Measurements from ENCODE around the gene S1PR3.

Gene S1PR3

DNA sequence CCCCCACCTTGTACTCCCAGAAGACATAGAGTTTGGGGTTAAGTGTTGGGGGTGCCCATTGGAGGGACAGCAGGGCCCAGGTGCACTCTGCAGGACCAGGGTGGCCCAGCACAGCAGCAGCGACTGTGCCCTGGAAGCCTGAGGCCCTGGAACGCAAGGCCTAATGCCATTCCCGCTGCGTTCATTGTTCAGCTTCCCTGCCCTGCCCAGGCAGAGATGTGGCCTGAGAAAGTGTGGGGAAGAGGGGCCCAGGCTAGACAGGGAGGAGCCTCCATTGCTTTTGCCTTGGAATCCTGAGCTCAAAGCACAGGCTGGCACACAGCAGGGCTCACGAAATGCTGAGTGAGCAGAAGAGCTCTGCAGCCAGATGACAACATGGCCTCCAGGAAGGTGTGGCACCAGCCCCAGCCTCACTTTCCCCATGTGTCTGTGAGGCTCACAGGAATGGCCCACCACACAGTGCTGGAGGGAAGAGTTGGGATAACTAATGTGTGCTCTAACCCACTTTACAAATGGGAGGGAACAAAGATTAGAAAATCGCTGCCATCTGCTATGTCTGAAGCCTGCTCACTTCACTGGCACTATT, 19.4 kb downstream of the S1PR3 start:
- no peak for DNase-seq

DNA sequence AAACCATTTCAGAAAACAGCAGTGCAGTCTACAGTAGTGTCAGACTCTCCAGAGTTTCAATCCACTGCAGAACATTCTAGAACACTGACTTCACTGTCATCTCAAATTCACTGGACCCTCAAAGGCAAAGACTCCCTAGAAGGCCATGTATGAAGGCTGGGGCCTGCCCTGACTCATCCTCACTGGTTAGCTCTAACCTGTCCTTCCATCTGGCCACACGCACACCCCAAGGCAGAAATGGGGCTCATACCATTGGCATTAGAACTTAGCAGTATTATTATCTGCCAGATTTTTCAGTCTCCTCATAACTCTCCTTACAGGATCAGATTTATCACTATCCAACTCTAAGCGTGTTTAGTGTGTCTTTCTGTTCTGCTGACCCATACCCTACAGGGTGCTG, 20.4 kb downstream of the S1PR3 start:
- DNase-seq: no peak

DNA sequence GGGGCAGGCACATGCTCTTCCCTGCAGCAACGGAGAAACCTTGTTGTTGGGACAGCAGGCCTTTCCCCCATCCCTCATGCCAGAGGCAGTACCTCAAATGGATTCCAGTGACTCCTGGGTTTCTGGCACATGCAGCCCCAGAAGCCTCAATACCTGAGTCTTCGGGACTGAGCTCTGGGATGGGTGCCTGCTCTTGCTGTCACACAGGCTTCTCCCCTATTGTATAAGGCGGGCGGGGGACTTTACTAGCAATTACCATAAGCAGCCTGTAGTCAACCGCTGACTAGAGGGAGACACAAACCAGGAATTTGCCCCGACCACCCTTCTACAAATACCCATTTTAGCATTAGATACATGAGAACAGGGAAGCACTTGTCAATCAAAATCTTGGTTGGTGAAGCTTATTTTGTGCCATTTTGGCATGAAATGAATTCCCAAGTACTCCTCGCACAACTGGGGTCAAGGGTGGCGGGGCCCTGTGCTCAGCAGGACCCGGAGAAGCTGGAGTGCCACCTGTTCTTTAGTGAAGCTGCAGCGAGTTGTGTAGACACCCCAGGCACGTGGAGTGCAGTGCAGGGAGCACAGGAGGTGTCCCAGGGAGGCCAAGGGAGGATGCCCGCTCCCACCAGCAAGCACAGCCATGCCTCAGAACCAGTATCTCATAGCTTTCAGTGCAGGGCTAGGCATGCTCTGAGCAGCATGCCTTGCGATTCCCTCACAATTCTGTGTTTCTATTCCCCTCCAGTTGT, 21.2 kb downstream of the S1PR3 start:
- DNase-seq: no peak

DNA sequence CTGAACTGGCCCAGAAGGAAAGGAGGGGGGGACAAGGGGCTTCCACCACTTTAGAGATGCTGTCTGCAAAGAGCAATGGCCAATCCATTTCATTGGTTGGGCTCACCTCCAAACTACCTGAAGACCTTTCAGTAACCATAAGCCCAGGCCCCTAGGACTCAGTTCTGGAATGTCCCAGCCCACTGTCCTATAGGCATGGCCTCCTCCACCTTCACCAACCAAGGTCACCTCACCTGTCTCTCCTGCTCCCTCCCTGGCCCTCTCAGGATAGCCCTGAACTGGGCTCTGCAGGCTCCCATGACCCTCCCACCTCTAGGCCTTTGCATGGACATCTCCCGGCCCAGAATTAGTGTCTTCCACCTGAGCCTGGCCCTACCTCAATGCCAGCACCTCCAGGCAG, 22.4 kb downstream of the S1PR3 start:
- no peak for DNase-seq

DNA sequence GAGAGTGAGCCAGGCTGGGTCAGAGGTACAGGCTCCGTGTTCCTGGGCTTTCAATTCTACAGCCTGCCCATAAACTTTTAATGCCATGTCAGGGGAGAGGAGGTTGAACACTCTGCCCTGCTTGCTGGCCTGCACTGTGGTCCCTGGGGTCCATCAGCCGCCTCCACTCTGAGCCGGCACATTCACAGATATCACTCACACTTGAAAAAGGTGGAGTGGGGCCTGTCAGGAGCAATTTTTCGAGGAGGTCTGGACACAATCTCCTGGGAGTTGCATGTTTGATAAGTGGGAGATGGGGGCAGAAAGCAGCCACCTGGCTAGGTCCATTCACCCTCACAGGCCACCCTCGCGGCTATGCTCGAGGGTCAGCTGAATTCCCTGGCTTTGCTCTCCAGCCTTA, 22.9 kb downstream of the S1PR3 start:
- no peak for DNase-seq

DNA sequence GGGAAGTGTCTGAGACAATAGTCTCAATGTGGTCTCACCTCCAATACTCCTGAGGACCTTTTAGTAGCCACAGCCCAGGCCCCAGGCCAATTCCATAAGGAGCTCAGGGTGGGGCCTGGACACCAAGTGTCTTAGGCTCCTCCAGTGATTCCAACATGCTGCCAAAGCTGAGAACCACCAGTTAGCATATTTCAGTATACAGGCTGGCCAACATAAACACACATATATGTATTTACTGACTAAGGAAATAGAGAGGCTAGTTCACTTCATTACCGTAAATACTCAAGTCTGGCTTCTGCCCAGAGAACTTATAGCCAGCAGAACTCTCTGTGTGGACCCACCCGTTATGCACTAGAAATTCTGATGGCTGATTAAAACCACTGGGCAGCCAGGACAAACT, 24.1 kb downstream of the S1PR3 start:
- peak; percentile 30 for DNase-seq

DNA sequence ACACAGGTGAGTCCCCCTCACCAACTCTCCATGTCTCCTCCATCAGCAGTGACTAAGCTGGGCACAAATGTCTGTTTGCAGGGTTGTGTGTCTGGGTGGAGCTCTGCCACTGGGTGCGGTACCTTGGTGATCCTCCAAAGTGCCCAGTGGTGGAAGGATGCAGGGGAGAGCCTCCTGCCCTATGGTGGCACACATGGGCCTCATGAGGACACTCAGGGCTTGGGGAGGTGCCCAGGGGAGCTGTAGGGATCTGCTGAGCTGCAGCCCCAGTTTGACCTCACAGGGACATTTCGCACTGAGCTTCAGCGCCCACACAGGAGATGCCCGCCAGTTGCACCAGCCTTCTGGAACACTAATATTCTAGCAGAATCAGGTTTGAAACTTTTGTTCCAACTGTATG, 29.5 kb downstream of the S1PR3 start:
- no peak for DNase-seq

DNA sequence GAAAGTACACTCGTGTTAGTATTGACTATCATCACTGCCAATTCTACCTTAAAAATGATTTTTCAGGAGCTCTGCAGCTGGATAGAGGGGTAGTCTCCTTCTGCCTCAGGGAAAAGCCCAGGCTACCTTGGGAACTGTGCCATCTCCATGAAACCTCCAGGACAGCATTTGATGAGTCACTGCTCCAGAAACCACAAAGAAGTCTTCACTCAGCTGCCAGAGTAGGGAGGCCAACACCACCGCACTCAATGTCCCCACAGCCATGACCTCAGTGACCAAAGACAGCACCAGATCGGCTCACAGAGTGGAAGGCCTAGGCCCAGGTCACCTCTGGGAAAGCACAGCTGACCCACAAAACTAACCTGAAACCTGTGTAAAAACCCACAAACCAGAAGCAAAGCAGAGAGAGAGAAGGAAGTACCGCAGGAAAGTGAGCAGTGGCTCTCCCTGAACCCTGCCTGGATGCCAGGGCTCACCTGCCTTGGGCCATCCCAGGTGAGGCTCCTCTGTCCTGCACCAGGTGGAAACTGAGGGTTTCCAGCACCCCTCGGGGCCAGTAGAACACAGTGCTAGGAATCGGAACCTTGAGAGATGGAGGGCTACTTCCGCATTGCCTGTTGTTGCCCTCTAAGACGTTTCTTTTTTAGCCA, 30.0 kb downstream of the S1PR3 start:
- DNase-seq: peak; percentile 90

DNA sequence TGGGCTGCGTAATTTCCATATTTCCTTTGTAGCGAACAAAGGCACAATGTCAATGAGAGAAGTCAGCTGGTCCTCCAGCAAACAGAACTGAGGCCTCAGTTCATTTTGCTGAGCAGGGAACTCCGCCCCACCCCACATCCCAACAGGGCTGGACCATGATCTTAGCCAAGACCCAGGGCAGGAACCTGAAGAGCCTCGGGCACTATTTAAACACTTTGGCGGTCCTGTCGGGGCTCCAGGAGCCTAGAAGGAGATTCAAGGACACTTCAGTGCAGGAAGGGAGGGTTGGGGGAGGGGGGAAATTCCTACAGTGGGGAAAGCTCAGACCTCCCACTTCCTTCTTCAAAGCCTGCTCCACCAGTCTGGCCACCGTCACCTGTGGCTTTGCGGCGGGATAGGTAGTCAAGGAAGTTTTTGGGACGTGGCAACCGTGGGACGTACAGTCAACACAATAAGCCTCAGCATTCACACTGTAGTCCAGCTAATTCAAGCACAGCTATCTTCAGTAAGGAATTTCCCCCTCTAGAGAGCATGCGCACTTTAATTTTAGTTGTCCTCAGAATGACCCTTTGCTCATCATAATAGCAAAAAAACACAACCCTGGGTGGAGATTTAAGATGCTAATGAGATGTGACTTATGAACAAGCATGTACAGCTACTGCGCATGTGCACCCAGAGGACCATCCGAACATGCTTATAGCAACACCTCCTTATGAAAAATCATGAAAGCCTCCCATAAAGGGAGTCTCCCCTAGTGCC, 30.9 kb downstream of the S1PR3 start:
- peak; percentile 44 for DNase-seq

DNA sequence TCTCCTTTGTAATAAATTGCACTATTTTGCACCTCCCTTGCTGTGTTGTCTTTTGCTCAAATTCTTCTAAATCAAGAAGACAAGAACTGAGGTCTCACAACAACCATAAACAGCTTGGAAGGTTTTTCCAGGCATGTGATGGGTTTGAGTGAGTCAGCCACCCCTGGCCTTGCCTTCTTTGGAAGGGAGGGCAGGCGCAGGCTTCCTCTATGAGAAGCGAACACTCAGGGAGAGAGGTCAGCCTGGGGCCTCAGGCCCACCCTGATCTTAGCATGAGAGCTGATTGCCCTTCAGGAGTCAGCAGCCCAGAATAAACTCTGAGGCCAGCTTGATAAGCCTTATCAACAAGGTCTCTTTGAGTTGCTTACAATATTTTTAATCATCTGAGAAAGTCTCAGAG, 31.6 kb downstream of the S1PR3 start:
- DNase-seq: peak; percentile 66

DNA sequence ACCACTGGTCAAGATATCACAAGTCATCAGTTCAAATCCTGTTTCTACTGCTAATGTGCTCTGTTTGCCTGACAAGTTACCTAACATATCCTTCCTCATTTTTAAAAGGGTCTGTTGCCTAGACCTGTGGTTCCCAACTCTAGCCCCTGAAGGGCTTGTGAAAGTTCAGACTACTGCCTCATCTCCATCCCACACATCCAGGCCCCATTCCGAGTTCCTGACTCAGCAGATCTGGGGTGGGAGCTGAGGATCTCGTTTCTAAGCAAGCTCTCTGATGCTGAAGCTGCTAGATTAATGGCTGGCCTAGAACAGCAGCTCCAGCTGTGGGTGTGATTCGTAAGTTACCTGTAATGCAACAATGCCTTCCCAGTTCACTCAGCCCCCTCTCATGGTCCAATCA, 32.5 kb downstream of the S1PR3 start:
- peak; percentile 25 for DNase-seq

DNA sequence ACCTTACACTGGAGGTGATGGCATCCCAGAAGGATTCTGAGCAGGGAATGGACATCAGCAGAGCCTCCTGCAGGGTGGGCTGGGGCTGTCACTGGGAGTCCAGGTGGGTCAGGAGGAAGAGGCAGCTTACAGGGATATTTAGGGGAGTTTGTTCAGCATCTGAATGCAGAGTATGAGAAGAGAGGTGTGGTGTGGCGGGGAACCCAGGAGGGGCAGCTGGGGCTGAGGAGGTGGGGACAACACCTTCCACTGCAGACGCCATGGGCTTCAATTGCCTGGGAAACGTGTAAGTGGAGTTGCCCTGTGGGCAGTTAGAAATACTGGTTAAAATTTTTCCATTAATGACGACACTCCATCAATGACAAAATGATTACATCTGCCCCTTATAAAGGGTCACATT, 33.5 kb downstream of the S1PR3 start:
- DNase-seq: no peak

DNA sequence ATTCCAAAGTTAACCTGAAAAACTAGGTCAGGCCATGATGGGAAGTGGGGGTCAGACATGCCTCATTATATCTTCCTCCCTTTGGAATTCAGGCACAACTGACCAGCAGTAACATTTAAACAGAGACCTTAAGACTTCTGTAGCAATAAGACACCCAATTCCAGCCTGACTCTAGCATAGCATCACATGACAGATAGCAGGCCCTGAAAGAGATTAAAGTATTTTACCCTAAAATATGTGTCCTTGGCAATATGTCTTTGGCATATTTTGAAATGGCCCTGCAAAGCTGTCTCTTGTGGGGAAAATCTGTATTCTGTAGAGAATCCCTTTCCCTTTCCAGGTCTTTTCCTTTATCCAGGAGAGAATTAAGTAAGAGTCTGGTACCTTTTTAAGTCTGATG, 34.3 kb downstream of the S1PR3 start:
- DNase-seq: no peak

DNA sequence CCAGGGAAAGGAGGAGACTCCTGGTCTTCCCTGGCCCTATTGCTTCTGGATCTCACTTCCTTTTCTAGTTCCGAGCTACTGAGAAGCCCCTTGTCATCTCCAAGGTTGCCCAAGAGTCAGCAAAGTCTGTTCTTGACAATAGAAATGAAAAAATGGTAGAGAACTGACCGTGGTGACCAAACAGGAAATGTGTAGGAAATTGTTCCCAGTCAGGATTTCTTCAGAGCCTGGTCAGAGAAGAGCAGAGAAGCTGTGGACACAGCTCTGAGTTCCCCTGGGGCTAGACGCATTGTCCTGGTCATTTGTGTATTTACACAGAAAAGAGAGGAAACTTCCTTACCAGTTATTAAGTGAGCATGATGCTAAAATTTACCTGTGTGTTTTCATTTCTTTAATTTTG, 35.6 kb downstream of the S1PR3 start:
- DNase-seq: no peak

DNA sequence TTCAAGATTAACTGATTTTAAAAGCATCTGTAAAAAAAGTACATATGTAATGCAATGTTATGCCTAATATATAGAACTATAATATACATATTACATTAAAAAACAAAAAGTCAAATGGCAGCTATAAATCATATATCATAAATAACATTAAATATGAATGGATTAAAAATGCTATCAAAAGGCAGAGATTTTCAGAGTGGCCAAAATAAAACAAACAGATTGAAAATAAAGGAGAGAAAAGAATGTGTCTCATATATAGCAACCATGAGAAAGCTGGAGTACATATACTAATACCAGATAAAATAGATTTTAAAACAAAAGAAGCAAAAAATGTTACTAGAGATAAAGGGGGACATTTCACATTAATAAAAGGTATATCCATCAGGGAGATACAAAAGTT, 38.5 kb downstream of the S1PR3 start:
- no peak for DNase-seq

DNA sequence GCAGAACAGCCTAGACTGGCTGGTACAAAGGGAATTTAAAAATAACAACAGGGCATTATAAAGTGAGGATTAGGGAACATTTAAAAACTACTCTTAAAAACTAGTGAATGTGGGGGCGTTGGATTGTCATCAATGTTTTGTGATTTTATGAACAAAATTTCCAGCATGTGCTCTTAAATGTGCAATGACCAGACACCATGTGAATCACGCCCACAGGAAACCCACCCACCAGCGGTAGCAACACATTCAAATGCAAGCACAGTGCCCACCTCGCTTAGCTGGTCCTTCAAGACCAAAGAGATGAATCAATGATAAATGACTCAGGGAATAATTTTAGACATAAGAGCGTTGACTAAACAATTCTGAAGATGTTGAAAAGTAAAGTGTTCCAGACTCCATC, 40.9 kb downstream of the S1PR3 start:
- DNase-seq: no peak

DNA sequence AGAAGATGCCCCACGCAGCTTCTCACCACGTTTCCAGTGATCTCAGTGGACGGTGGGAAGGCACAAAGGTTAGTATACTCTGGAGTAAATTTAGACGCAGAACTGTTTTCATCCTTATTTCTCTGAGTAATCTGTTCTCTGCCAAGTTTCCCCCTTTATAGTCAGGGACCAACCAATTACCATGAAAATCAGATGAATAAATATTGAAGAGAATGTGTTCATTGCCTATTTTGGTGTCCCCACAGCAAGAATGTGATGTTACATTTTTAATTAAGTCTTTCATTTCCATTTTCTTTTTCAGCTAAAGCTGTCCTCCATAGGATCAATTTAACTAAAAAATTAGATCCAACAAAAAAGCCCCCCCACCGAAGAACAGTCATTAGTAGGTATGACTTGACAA, 41.4 kb downstream of the S1PR3 start:
- DNase-seq: no peak

DNA sequence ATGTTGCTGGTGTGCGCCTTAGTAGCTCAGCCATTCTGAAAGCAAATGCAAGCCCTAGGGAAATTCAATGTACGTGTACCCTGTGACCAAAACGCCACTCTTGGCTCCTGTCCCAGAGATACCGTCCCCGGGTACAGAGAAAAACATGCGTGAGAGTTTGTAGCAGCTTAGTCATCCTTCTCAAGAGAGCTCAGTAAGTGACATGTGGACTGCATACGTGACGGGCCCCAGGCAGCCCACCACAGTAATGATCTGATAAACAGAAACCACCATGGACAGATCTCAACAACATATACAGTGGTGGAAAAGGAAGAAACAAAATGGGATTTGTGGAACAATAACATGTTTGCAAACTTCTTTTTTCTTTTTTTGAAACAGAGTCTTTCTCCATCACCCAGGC, 45.1 kb downstream of the S1PR3 start:
- DNase-seq: peak; percentile 73

DNA sequence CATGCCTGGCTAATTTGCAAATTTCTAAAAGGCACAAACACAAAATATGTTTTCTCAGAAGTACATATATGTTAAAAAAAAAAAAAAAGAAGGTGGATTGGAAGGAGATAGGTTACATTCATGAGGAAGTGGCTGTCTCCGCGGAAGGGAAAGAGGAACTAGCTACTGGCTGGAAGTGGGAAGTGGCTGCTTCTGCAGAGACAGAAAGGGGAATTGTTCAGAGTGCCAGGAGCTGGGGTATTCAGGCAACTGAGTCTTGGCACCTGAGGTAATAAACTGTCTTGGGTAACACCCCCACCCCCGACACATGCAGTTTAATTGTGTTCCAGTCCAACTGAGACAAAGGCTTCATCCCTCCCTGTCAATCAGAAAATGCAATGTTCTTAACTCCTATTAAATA, 45.6 kb downstream of the S1PR3 start:
- no peak for DNase-seq

DNA sequence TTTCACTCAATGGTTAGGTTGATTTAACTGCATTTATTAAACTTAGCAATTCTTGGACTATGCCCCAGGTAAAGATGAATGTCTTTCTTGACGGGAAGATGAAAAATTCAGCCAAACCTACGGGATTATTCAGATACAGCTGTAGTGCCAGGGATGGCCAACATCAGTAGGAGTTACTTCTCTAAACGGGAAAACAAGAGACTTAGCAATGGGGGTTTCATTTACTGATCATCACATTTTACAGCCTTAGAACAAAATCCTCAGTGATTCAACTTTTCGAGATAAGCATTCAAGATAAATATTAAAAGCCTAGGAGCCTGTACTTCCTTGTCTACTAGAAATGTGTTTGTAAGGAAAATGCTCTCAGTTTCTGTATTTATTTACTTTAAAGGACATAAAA, 46.1 kb downstream of the S1PR3 start:
- no peak for DNase-seq

DNA sequence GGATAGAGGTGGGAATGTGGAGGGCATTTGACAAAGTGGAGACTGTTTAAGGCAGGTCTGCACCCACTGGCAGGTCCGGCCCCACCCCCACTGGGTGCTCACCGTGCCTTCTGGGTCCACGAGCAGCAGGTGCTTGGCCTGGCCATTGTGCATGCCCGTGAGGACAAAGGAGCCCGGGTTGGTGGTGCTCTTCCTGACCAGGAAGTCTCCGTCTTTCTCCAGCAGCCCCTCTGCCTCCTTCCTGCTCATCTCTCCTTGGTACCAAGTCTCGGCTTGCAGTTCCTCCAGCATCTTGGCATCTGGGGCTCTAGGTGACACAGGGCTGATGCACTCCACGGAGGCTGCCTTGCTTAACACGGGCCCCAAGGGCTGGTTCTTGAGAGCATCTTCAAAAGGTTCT, 46.6 kb downstream of the S1PR3 start:
- no peak for DNase-seq

DNA sequence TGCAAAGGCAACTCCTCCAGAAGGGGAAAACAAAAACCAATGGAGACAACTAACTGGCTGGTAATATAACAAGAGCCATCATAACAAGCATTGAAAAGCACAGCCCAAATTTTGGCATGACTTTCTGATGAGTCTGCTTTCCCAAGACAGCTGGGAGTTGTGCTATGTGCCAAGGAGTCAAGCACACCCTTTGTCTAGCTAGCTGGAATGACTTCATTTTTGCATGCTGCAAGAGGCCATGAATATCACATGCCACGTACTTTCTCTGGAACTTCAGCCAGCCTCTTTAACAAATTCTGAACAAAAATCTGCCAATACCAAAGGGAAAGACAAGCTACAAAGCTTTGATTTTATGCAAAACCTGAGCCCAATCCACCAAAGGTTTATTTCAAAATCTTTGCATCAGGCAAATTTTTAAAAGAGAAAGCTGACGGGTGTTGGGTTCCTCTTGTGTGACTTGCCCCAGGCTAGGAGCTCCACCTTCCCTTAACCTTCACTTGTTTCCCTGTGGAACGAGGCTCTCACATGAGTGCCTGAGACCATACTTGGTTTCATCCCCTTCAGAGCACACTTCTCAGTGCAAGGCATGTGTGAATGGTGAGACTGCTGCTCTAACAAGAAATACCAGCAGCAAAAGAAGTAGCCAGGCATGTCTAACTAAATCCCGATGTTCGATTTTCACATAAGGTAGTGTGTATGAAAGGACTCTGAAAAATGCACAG, 47.3 kb downstream of the S1PR3 start:
- DNase-seq: peak; percentile 90

DNA sequence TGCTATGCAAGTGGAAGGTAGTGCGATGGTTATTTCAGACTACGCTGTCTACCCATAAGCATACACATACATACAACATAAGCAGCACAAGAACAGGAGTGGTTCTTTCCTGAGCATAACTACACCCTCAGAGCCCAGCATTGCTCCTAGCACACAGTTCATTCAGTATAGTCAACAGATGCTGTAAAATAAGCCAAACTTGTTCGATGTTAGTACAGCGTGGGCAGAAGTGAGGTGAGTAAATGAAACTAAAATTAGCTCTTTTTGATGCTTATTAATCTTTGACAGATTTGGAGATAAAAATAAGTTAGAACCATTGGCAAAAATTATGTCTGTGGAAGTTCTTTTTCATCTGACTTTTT, 47.8 kb downstream of the S1PR3 start:
- DNase-seq: no peak
